ENCODE data around the gene TCERG1L.

Gene TCERG1L

GRCh38 chr10:131116216-131116990 is 195.1 kb downstream of the TCERG1L start:
- TF ChIP-seq CREB1 (IDR thresholded peaks at IDR 0.05; ENCODE audit: low read depth) (no peak), EP300 (IDR thresholded peaks at IDR 0.05; ENCODE audit: borderline replicate concordance) (no peak), REST (IDR thresholded peaks at IDR 0.05; ENCODE audit: low read depth) (no peak), CEBPB (IDR thresholded peaks at IDR 0.05) (no peak), ZBTB7A (IDR thresholded peaks at IDR 0.05; ENCODE audit: low read depth) (no peak), RAD21 (IDR thresholded peaks at IDR 0.05; ENCODE audit: low read depth) (no peak), EGR1 (IDR thresholded peaks at IDR 0.05) (no peak), NFIC (IDR thresholded peaks at IDR 0.05) (no peak), YY1 (IDR thresholded peaks at IDR 0.05; ENCODE audit: low read depth) (no peak), USF1 (IDR thresholded peaks at IDR 0.05) (no peak), TCF12 (IDR thresholded peaks at IDR 0.05; ENCODE audit: low read depth) (no peak), TEAD4 (IDR thresholded peaks at IDR 0.05) (no peak), MAX (IDR thresholded peaks at IDR 0.05) (no peak), FOXM1 (IDR thresholded peaks at IDR 0.05; ENCODE audit: borderline replicate concordance, low read depth) (no peak), TAF1 (IDR thresholded peaks at IDR 0.05; ENCODE audit: low read depth) (no peak)

- TF ChIP-seq EGR1 (IDR thresholded peaks at IDR 0.05) (no peak), YY1 (IDR thresholded peaks at IDR 0.05; ENCODE audit: low read depth) (no peak), FOXM1 (IDR thresholded peaks at IDR 0.05; ENCODE audit: borderline replicate concordance, low read depth) (no peak), NFIC (IDR thresholded peaks at IDR 0.05) (no peak), TCF12 (IDR thresholded peaks at IDR 0.05; ENCODE audit: low read depth) (no peak), USF1 (IDR thresholded peaks at IDR 0.05) (no peak), CEBPB (IDR thresholded peaks at IDR 0.05) (no peak), RAD21 (IDR thresholded peaks at IDR 0.05; ENCODE audit: low read depth) (no peak), TEAD4 (IDR thresholded peaks at IDR 0.05) (no peak), TAF1 (IDR thresholded peaks at IDR 0.05; ENCODE audit: low read depth) (no peak), MAX (IDR thresholded peaks at IDR 0.05) (no peak), REST (IDR thresholded peaks at IDR 0.05; ENCODE audit: low read depth) (no peak), ZBTB7A (IDR thresholded peaks at IDR 0.05; ENCODE audit: low read depth) (no peak), EP300 (IDR thresholded peaks at IDR 0.05; ENCODE audit: borderline replicate concordance) (no peak)
These were observed 195.7 kb downstream of the TCERG1L start for GRCh38 chr10:131115801-131116200.

GRCh38 chr10:131115321-131115720 is 196.2 kb downstream of the TCERG1L start:
- no peak for TF ChIP-seq EP300 (IDR thresholded peaks at IDR 0.05; ENCODE audit: borderline replicate concordance)
- TF ChIP-seq RAD21 (IDR thresholded peaks at IDR 0.05; ENCODE audit: low read depth), result no peak
- no peak for TF ChIP-seq CEBPB (IDR thresholded peaks at IDR 0.05)
- TF ChIP-seq MAX (IDR thresholded peaks at IDR 0.05), result no peak
- no peak for TF ChIP-seq TCF12 (IDR thresholded peaks at IDR 0.05; ENCODE audit: low read depth)
- TF ChIP-seq TEAD4 (IDR thresholded peaks at IDR 0.05), result no peak
- no peak for TF ChIP-seq ZBTB7A (IDR thresholded peaks at IDR 0.05; ENCODE audit: low read depth)
- no peak for TF ChIP-seq FOXM1 (IDR thresholded peaks at IDR 0.05; ENCODE audit: borderline replicate concordance, low read depth)
- TF ChIP-seq NFIC (IDR thresholded peaks at IDR 0.05), result no peak
- no peak for TF ChIP-seq YY1 (IDR thresholded peaks at IDR 0.05; ENCODE audit: low read depth)
- TF ChIP-seq EGR1 (IDR thresholded peaks at IDR 0.05), result no peak

GRCh38 chr10:131114846-131115245 is 196.7 kb downstream of the TCERG1L start:
- TF ChIP-seq TCF12 (IDR thresholded peaks at IDR 0.05; ENCODE audit: low read depth) (no peak), FOXM1 (IDR thresholded peaks at IDR 0.05; ENCODE audit: borderline replicate concordance, low read depth) (no peak), CEBPB (IDR thresholded peaks at IDR 0.05) (no peak), REST (IDR thresholded peaks at IDR 0.05; ENCODE audit: low read depth) (no peak), RAD21 (IDR thresholded peaks at IDR 0.05; ENCODE audit: low read depth) (no peak), EP300 (IDR thresholded peaks at IDR 0.05; ENCODE audit: borderline replicate concordance) (no peak), YY1 (IDR thresholded peaks at IDR 0.05; ENCODE audit: low read depth) (no peak), USF1 (IDR thresholded peaks at IDR 0.05) (no peak), TAF1 (IDR thresholded peaks at IDR 0.05; ENCODE audit: low read depth) (no peak), TEAD4 (IDR thresholded peaks at IDR 0.05) (no peak), MAX (IDR thresholded peaks at IDR 0.05) (no peak), ZBTB7A (IDR thresholded peaks at IDR 0.05; ENCODE audit: low read depth) (no peak)
